Spleen (tissue), 11 donors: Measurements from ENCODE around the gene KLHL35. TPM values are rescaled to one million over a fixed set of nuclear protein-coding genes. Genes with fewer than 3 reads are reported as not detected.

Source experiments
- DNase-seq: peaks from one replicate; pipeline ENCODE4 v3.0.0-alpha.2; 2020
- H3K27ac ChIP-seq, 8 donors: fragments of 200-600 bp; sonication (generic) in 7 of 8; 1 replicate in 4 of 8; 2 replicates in 4 of 8; pipeline versions ENCODE4 v1.5.0 to v1.8.0; 2016 to 2021; ENCODE audit warnings: inconsistent platforms in 4 of 8, mild to moderate bottlenecking in 4 of 8, moderate library complexity in 1 of 8
- H3K27me3 ChIP-seq, 7 donors: fragments of 200-600 bp; sonication (generic) in 6 of 7; replicated peaks in 1 of 7; 1 replicate in 4 of 7; 2 replicates in 3 of 7; pipeline versions ENCODE4 v1.5.0 to v1.8.0; 2016 to 2021; ENCODE audit warnings: inconsistent platforms in 3 of 7, mild to moderate bottlenecking in 1 of 7
- H3K36me3 ChIP-seq, 6 donors: fragments of 200-600 bp; sonication (generic) in 5 of 6; 1 replicate in 4 of 6; 2 replicates in 2 of 6; pipeline versions ENCODE4 v1.5.0 to v1.8.0; 2016 to 2021; ENCODE audit warnings: inconsistent platforms in 2 of 6
- H3K4me1 ChIP-seq, 6 donors: fragments of 200-600 bp; sonication (generic) in 5 of 6; 1 replicate in 3 of 6; 2 replicates in 3 of 6; pipeline versions ENCODE4 v1.5.0 to v1.8.0; 2016 to 2021; ENCODE audit warnings: inconsistent platforms in 3 of 6
- H3K4me3 ChIP-seq, 8 donors: fragments of 200-600 bp; sonication (generic) in 7 of 8; 1 replicate in 4 of 8; 2 replicates in 4 of 8; pipeline versions ENCODE4 v1.5.0 to v1.8.0; 2016 to 2021; ENCODE audit warnings: inconsistent platforms in 4 of 8, mild to moderate bottlenecking in 4 of 8, moderate library complexity in 2 of 8
- H3K9me3 ChIP-seq, 8 donors: fragments of 200-600 bp; sonication (generic) in 7 of 8; 1 replicate in 4 of 8; 2 replicates in 4 of 8; pipeline versions ENCODE4 v1.5.0 to v1.8.0; 2016 to 2021; ENCODE audit warnings: inconsistent platforms in 4 of 8
- POLR2A ChIP-seq, 3 donors: fragments of 450-650 bp; IDR thresholded peaks; one replicate each; pipeline ENCODE4 v1.5.1; 2017; ENCODE audit warnings: antibody characterized with exemption in 3 of 3, mild to moderate bottlenecking in 1 of 3
- POLR2AphosphoS5 ChIP-seq, 3 donors: sonication (generic); formaldehyde crosslinking; IDR thresholded peaks; one replicate each; pipeline ENCODE4 v1.5.1; 2017; ENCODE audit warnings: antibody characterized with exemption in 3 of 3
- WGBS, 5 donors: extraction: QIAGEN DNeasy Blood & Tissue Kit in 3 of 5; methylation state at CpG; one replicate each; pipeline versions ENCODE4 v1.1.5 to v1.1.7; 2013 to 2018; 5-methylcytosine and 5-hydroxymethylcytosine counted together
- intact Hi-C: fragments of 100-400 bp; cut with DNase I; formaldehyde crosslinking; loops from one replicate; pipeline ENCODE4 v1.15.0; 2023; ENCODE audit warnings: low total_unique reads
- polyA plus RNA-seq, 3 donors: library from polyadenylated mRNA; stranded (reverse); fragments of 200-250 nt; gene quantifications; one replicate each; pipeline ENCODE4 v1.2.1, GENCODE V29; 2013
- total RNA-seq, 7 donors: library from RNA; depleted of rRNA in 3 of 7; stranded (reverse); fragments of >200 nt in 3 of 7; fragmentation: NEBNext Ultra II Directional in 4 of 7; extraction: Animal tissue kit (Norgen Biotek cat#: 25700) in 4 of 7; gene quantifications; one replicate each; pipeline versions ENCODE4 v1.1.0 to v1.2.1, GENCODE V29; 2016 to 2021
- TF ChIP-seq, protein P1 (sequence below), 11 experiments: fragments of 200-600 bp in 7 of 11; fragments of 450-650 bp in 4 of 11; sonication (generic) in 4 of 11; IDR thresholded peaks in 8 of 11; conservative IDR thresholded peaks in 3 of 11; 1 replicate in 7 of 11; 2 replicates in 4 of 11; pipeline versions ENCODE4 v1.4.0 to v1.8.0; 2016 to 2021; ENCODE audit warnings: antibody characterized with exemption in 11 of 11, inconsistent platforms in 4 of 11, mild to moderate bottlenecking in 1 of 11
- donor health status: healthy with polysubstance abuse.
- donor health status: DM: no; HTN: no; CAD: no; lungs with moderate emphysema.
- donor health status: DM: no; HTN: no; CAD: no.
- donor health status: Bipolar disorder and iron deficiency.
- donor health status: healthy.
- donor health status: DM: no; HTN: no; CAD: no.
- donor health status: DM: yes; HTN: yes; CAD: no.

Gene KLHL35
- total and polyA plus RNA-seq, 10 donors = 0.19 to 3.8 (median 2.1) TPM

DNA sequence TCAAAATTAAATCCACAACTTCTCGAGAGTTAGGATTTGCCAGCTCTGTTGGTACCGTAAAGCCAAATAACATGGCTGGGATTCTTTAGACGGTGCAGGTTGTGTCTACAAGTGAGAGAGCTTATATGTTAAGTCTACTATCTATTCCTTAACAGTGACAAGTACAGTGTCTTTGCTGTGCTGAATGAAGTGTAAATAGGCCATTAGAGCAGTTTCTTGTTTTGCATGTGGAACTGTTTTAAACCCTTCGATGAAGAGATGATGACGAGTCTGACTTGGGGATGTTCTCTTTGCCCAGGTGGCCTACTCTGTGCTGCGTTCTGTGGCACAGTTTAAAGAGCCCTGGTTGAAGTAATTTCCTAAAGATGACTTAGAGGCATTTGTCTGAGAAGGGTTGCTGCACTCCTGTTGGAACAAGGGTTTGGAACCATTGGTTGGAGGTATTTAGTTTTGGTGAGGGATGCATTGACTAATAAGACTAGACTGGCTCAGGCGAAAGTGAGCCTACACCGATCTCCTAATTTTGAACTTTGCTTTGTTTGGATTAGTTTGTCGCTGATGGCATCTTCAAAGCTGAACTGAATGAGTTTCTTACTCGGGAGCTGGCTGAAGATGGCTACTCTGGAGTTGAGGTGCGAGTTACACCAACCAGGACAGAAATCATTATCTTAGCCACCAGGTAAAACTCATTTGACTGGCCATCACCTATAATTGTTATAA, 32.7 kb downstream of the KLHL35 start:
- TF ChIP-seq, protein P1, sequence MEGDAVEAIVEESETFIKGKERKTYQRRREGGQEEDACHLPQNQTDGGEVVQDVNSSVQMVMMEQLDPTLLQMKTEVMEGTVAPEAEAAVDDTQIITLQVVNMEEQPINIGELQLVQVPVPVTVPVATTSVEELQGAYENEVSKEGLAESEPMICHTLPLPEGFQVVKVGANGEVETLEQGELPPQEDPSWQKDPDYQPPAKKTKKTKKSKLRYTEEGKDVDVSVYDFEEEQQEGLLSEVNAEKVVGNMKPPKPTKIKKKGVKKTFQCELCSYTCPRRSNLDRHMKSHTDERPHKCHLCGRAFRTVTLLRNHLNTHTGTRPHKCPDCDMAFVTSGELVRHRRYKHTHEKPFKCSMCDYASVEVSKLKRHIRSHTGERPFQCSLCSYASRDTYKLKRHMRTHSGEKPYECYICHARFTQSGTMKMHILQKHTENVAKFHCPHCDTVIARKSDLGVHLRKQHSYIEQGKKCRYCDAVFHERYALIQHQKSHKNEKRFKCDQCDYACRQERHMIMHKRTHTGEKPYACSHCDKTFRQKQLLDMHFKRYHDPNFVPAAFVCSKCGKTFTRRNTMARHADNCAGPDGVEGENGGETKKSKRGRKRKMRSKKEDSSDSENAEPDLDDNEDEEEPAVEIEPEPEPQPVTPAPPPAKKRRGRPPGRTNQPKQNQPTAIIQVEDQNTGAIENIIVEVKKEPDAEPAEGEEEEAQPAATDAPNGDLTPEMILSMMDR (IDR thresholded peaks at IDR 0.05 in 8 of 11, conservative IDR thresholded peaks at IDR 0.05 in 3 of 11) = no peak
- TF ChIP-seq POLR2AphosphoS5 (IDR thresholded peaks at IDR 0.05) (no peak), POLR2A (IDR thresholded peaks at IDR 0.05) (no peak)
- DNase-seq = no peak

GRCh38 chr11:75399344-75400145, 33.5 kb downstream of the KLHL35 start, which contains the start of gene RPS3:
TSS of gene RPS3 (plus strand) at chr11:75399518. CDS start at chr11:75399548, 30 bp downstream.
- Histone ChIP-seq H3K4me3 (peak within 1 kb of the TSS; percentile 59 to 95 (median 72)), H3K4me1 (peaks cover 22 to 74% (median 54%) of the 10 kb centered on the region in 6 donors), H3K36me3 (peaks cover 0 to 40% (median 39%) of the 10 kb centered on the region in 6 donors), H3K27me3 (no peaks in the 10 kb centered on the region), H3K27ac (peak within 1 kb of the TSS; percentile 89 to 97 (median 95)), H3K9me3 (no peaks in the 10 kb centered on the region)
- 0 to 1% (median 0%) methylated on average over 31 to 55 of the region's 55 CpGs for WGBS, 5 donors
- peak; percentile 97 for DNase-seq
- intact Hi-C loops = no loop called here
- TF ChIP-seq POLR2AphosphoS5 (IDR thresholded peaks at IDR 0.05) (peak; percentile 99 to 100 (median 100)), POLR2A (IDR thresholded peaks at IDR 0.05) (peak; percentile 29 to 83 (median 55))
- TF ChIP-seq, protein P1 (IDR thresholded peaks at IDR 0.05 in 8 of 11, conservative IDR thresholded peaks at IDR 0.05 in 3 of 11) = peak in 5 of 11 experiments; percentile 8 to 28 (median 20)

More for the DNA sequence above, 32.7 kb downstream of the KLHL35 start:
- peak overlapping the region; percentile 59 to 95 (median 72) for H3K4me3 ChIP-seq
- H3K36me3 ChIP-seq = peaks cover 1 to 48% (median 47%) of the 10 kb centered on the region in 6 donors
- 5 to 9% (median 7%) methylated on average over 11 of the region's 11 CpGs for WGBS, 5 donors
- intact Hi-C loops = no loop called here
- H3K9me3 ChIP-seq = no peaks in the 10 kb centered on the region
- H3K27me3 ChIP-seq = no peaks in the 10 kb centered on the region
- peaks cover 25 to 75% (median 57%) of the 10 kb centered on the region in 6 donors for H3K4me1 ChIP-seq
- peak overlapping the region; percentile 89 to 97 (median 95) for H3K27ac ChIP-seq

- Histone ChIP-seq H3K9me3 (no peaks in the 10 kb centered on the region), H3K27me3 (no peaks in the 10 kb centered on the region), H3K4me3 (peak overlapping the region in 2 of 8 donors; percentile 59 to 95), H3K27ac (peak overlapping the region in 4 of 8 donors; percentile 93 to 97 (median 95)), H3K36me3 (peaks cover 0 to 34% (median 33%) of the 10 kb centered on the region in 6 donors), H3K4me1 (peaks cover 22 to 68% (median 49%) of the 10 kb centered on the region in 6 donors)
- peak; percentile 71 for DNase-seq
- WGBS, 5 donors = 72 to 85% (median 83%) methylated on average over 8 of the region's 8 CpGs
- TF ChIP-seq POLR2A (IDR thresholded peaks at IDR 0.05) (no peak), POLR2AphosphoS5 (IDR thresholded peaks at IDR 0.05) (no peak)
- TF ChIP-seq, protein P1 (IDR thresholded peaks at IDR 0.05 in 8 of 11, conservative IDR thresholded peaks at IDR 0.05 in 3 of 11) = no peak
- intact Hi-C loops = no loop called here
These were observed 34.1 kb downstream of the KLHL35 start for GRCh38 chr11:75398906-75399305.
